Motor neuron (in vitro differentiated cells): ENCODE results near the gene SENP3. TPM values are rescaled to one million over a fixed set of nuclear protein-coding genes. Genes with fewer than 3 reads are reported as not detected.

ENCODE experiments used
- ATAC-seq, 8 experiments: fragments of 200-7000 bp; cut with Tn5 transposase; replicated peaks in 6 of 8; 2 replicates each; pipeline ENCODE4 v1.8.0; 2021; ENCODE audit warnings: mild to moderate bottlenecking in 8 of 8, moderate library complexity in 8 of 8
- H3K27ac ChIP-seq, 2 donors: fragments of 250-450 bp; sonication (Bioruptor Pico); 2 replicates each; pipeline ENCODE4 v1.9.0; 2021; ENCODE audit warnings: antibody characterized with exemption in 2 of 2, mild to moderate bottlenecking in 2 of 2, moderate library complexity in 1 of 2
- H3K4me1 ChIP-seq, 2 donors: fragments of 250-450 bp; sonication (Bioruptor Pico); replicated peaks in 1 of 2; 2 replicates each; pipeline ENCODE4 v1.6.1; 2021; ENCODE audit warnings: antibody characterized with exemption in 2 of 2, mild to moderate bottlenecking in 2 of 2, moderate library complexity in 1 of 2
- H3K4me3 ChIP-seq, 5 donors: fragments of 250-450 bp; sonication (Bioruptor Pico); 2 replicates each; pipeline ENCODE4 v1.9.0; 2021; ENCODE audit warnings: antibody characterized with exemption in 5 of 5, mild to moderate bottlenecking in 5 of 5, moderate library complexity in 4 of 5
- WGBS, 10 experiments: fragments of 450-650 bp; shearing (Covaris generic); methylation state at CpG; one replicate each; pipeline ENCODE4 v1.0.0; 2022; 5-methylcytosine and 5-hydroxymethylcytosine counted together
- in situ Hi-C, 9 experiments: fragments of 400-800 bp; cut with MboI; loops; one replicate each; pipeline ENCODE4 v1.15.0; 2021; ENCODE audit warnings: low sequenced_read_pairs in 9 of 9, low pct_unique_long_range_greater_than_20kb in 2 of 9; ENCODE audit not compliant: unreplicated experiment in 9 of 9
- total RNA-seq, 8 experiments: library from RNA; unstranded; fragments of 300-600 nt; gene quantifications; 2 replicates each; pipeline versions ENCODE4 v1.2.3 to v1.2.4, GENCODE V29; 2022

SENP3 gene
- total RNA-seq, 8 experiments from 2014 or later: 37.9 to 75.0 (median 50.2) TPM

- peaks cover 0 to 7% of the 10 kb centered on the region in 2 donors for H3K4me1 ChIP-seq
- in situ Hi-C loops: no loop called here
- ATAC-seq: no peak
- no peak overlapping the region for H3K4me3 ChIP-seq
- 20 to 100% (median 68%) methylated on average over 1 to 5 of the region's 6 CpGs; no CpG with 5 or more reads in 2 of the 10 experiments for WGBS, 10 experiments
- no peak overlapping the region for H3K27ac ChIP-seq
Measured at GRCh38 chr17:7544911-7545310, 16.8 kb upstream of the SENP3 start.

GRCh38 chr17:7548585-7549400 lies 12.9 kb upstream of the SENP3 start, which contains the start of gene TNFSF12:
Gene TNFSF12 (plus strand): TSS chr17:7549058. CDS start chr17:7549154, 96 bp downstream.
- WGBS, 10 experiments: 0 to 40% (median 8%) methylated on average over 1 to 3 of the region's 65 CpGs; no CpG with 5 or more reads in 5 of the 10 experiments
- H3K27ac ChIP-seq: no peak within 1 kb of the TSS
- in situ Hi-C loops: no loop called here

DNA sequence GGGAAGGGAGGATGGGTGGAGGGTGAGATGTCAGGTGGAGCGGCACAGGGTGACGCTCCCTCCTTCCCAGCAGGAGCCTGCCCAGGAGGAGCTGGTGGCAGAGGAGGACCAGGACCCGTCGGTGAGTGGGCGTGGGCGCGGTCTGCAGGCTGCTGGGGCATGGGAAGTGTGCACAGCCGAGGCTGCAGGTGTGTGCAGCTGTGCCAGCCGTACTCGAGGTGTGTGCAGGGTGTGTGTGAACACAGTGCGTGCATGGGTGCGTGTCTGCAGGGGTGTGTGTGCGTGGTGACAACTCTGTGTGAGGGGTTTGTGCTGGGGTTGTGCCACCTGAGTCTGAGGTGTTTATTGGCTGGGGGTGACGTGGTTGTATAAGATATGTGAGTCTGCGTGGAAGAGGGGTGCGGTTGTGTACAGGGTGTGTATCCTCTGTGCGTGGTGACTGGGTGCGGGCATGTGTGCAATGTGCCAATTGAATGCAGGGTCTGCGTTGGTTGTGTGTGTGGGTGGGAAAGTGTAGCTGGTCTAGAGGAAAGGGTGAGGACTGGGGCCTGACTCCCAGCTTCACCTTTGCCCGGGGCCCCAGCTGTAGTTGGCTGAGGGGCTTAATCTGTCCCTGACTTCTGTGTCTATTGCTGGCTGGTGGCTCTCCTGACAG lies 12.2 kb upstream of the SENP3 start:
- peaks cover 0 to 7% of the 10 kb centered on the region in 2 donors for H3K4me1 ChIP-seq
- peak; percentile 17 to 67 (median 52) for ATAC-seq
- H3K4me3 ChIP-seq: no peak overlapping the region
- in situ Hi-C loops: loop anchor here in 1 of 9 experiments (25.0 kb wide), 1 partner anchor 512 kb away; the partner anchor contains the start of genes SLC16A11 and SLC16A13
- WGBS, 10 experiments: 17 to 92% (median 59%) methylated on average over 1 to 8 of the region's 20 CpGs; no CpG with 5 or more reads in 4 of the 10 experiments
- no peak overlapping the region for H3K27ac ChIP-seq

More at GRCh38 chr17:7548585-7549400, 12.9 kb upstream of the SENP3 start, which contains the start of gene TNFSF12:
- peak; percentile 50 to 88 (median 74) for ATAC-seq
- peak within 1 kb of the TSS in 4 of 5 donors; percentile 1 to 26 (median 14) for H3K4me3 ChIP-seq
- H3K4me1 ChIP-seq: peaks cover 0 to 7% of the 10 kb centered on the region in 2 donors

- Histone ChIP-seq H3K27ac (no peak overlapping the region), H3K4me3 (no peak overlapping the region), H3K4me1 (peaks cover 0 to 7% of the 10 kb centered on the region in 2 donors)
- 0 to 83% (median 57%) methylated on average over 1 to 3 of the region's 6 CpGs; no CpG with 5 or more reads in 5 of the 10 experiments for WGBS, 10 experiments
- ATAC-seq: no peak
- in situ Hi-C loops: loop anchor here in 1 of 9 experiments (25.0 kb wide), 1 partner anchor 513 kb away; the partner anchor contains the start of genes SLC16A11 and SLC16A13
Measured at GRCh38 chr17:7550344-7550743, 11.4 kb upstream of the SENP3 start.

GRCh38 chr17:7551396-7551795 lies 10.3 kb upstream of the SENP3 start:
- WGBS, 10 experiments: 50 to 90% (median 79%) methylated on average over 1 to 3 of the region's 4 CpGs; no CpG with 5 or more reads in 2 of the 10 experiments
- no peak for ATAC-seq
- no peak overlapping the region for H3K4me3 ChIP-seq
- no peak overlapping the region for H3K27ac ChIP-seq
- in situ Hi-C loops: loop anchor here in 1 of 9 experiments (25.0 kb wide), 1 partner anchor 514 kb away; the partner anchor contains the start of genes SLC16A11 and SLC16A13
- peaks cover 0 to 7% of the 10 kb centered on the region in 2 donors for H3K4me1 ChIP-seq

GRCh38 chr17:7552621-7553051 lies 9.1 kb upstream of the SENP3 start:
- H3K4me1 ChIP-seq: peaks cover 3 to 7% of the 10 kb centered on the region in 2 donors
- in situ Hi-C loops: loop anchor here in 1 of 9 experiments (25.0 kb wide), 1 partner anchor 515 kb away; the partner anchor contains the start of genes SLC16A11 and SLC16A13
- no peak for ATAC-seq
- no peak overlapping the region for H3K27ac ChIP-seq
- WGBS, 10 experiments: 57 to 95% (median 80%) methylated on average over 1 to 6 of the region's 6 CpGs; no CpG with 5 or more reads in 1 of the 10 experiments
- no peak overlapping the region for H3K4me3 ChIP-seq

DNA sequence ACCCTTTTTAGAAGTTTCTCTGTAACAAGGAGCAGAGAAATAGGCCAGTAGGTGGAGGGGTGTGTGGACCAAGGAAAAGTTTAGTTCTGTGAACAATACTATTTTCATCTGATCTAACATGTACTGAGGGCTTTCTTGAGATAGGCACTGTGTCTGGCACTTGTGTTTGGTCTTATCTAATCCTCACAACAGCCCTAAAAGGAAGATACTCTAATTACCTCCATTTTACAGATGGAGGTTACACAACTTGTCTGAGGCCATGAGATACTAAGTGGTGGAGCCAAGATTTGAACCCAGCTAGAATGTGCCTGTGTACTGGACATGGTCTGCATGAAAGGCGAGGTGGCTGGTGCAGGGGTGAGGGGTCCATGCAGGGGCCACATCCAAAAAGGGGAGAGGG lies 8.4 kb upstream of the SENP3 start:
- peaks cover 6 to 11% of the 10 kb centered on the region in 2 donors for H3K4me1 ChIP-seq
- in situ Hi-C loops: loop anchor here in 1 of 9 experiments (25.0 kb wide), 1 partner anchor 516 kb away; the partner anchor contains the start of genes SLC16A11 and SLC16A13
- no peak overlapping the region for H3K27ac ChIP-seq
- no peak for ATAC-seq
- 80% methylated on average over 1 of the region's 1 CpG; no CpG with 5 or more reads in 9 of the 10 experiments for WGBS, 10 experiments
- H3K4me3 ChIP-seq: no peak overlapping the region

DNA sequence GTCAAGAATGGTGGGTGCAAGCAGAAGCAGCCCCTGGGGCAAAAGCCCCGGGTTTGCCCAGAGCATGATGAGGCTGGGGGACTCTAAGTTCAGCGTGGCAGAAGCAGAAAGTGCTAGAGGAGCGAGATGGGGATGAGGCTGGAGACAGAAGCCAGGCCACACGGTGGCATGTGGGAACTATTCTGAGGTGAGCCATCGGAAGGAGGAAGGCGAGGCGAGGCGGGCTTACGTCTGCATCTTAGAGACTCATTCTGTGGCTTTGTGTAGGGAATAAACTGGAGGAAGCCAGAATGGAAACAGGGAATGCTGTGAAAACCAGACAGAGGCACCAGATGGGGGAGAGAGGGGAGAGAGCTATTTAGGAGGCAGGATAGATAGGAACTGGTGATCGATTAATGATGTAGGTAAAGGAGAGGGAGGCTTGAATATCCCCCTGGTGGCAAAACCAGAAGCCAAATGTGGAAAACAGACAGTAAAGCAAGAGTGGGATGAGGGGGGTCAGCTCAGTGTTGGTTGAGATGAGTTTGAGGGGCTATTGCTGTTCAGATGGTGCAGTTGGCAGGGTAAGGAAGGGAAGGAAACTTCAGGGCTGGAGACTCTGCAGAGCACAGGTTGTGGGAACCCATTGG lies 6.3 kb upstream of the SENP3 start:
- 21 to 71% (median 43%) methylated on average over 2 to 4 of the region's 10 CpGs; no CpG with 5 or more reads in 4 of the 10 experiments for WGBS, 10 experiments
- Histone ChIP-seq H3K27ac (no peak overlapping the region), H3K4me1 (peaks cover 6 to 17% of the 10 kb centered on the region in 2 donors), H3K4me3 (no peak overlapping the region)
- in situ Hi-C loops: loop anchor here in 1 of 9 experiments (25.0 kb wide), 1 partner anchor 518 kb away; the partner anchor contains the start of genes SLC16A11 and SLC16A13
- no peak for ATAC-seq

- H3K4me3 ChIP-seq: no peak overlapping the region
- WGBS, 10 experiments: 92 to 100% (median 100%) methylated on average over 1 to 6 of the region's 12 CpGs; no CpG with 5 or more reads in 6 of the 10 experiments
- no peak overlapping the region for H3K27ac ChIP-seq
- in situ Hi-C loops: loop anchor here in 1 of 9 experiments (25.0 kb wide), 1 partner anchor 519 kb away; the partner anchor contains the start of genes SLC16A11 and SLC16A13
- ATAC-seq: no peak
- H3K4me1 ChIP-seq: peaks cover 10 to 21% of the 10 kb centered on the region in 2 donors
Measured at GRCh38 chr17:7556627-7557026, 5.1 kb upstream of the SENP3 start.

DNA sequence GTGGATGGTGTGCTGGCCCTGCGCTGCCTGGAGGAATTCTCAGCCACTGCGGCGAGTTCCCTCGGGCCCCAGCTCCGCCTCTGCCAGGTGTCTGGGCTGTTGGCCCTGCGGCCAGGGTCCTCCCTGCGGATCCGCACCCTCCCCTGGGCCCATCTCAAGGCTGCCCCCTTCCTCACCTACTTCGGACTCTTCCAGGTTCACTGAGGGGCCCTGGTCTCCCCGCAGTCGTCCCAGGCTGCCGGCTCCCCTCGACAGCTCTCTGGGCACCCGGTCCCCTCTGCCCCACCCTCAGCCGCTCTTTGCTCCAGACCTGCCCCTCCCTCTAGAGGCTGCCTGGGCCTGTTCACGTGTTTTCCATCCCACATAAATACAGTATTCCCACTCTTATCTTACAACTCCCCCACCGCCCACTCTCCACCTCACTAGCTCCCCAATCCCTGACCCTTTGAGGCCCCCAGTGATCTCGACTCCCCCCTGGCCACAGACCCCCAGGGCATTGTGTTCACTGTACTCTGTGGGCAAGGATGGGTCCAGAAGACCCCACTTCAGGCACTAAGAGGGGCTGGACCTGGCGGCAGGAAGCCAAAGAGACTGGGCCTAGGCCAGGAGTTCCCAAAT lies 4.5 kb upstream of the SENP3 start:
- ATAC-seq: no peak
- 83 to 86% methylated on average over 1 of the region's 19 CpGs; no CpG with 5 or more reads in 8 of the 10 experiments for WGBS, 10 experiments
- Histone ChIP-seq H3K27ac (no peak overlapping the region), H3K4me3 (no peak overlapping the region), H3K4me1 (peaks cover 10 to 21% of the 10 kb centered on the region in 2 donors)
- in situ Hi-C loops: loop anchor here in 1 of 9 experiments (25.0 kb wide), 1 partner anchor 520 kb away; the partner anchor contains the start of genes SLC16A11 and SLC16A13

GRCh38 chr17:7557775-7558543 lies 3.8 kb upstream of the SENP3 start:
- no peak overlapping the region for H3K27ac ChIP-seq
- in situ Hi-C loops: loop anchor here in 1 of 9 experiments (25.0 kb wide), 1 partner anchor 521 kb away; the partner anchor contains the start of genes SLC16A11 and SLC16A13
- H3K4me1 ChIP-seq: peaks cover 15 to 27% of the 10 kb centered on the region in 2 donors
- WGBS, 10 experiments: 40 to 68% (median 53%) methylated on average over 1 to 6 of the region's 21 CpGs; no CpG with 5 or more reads in 7 of the 10 experiments
- H3K4me3 ChIP-seq: no peak overlapping the region
- peak in 5 of 8 experiments; percentile 3 to 11 (median 11) for ATAC-seq
